Measurements from ENCODE around the gene IPPK. TPM values are rescaled to one million over a fixed set of nuclear protein-coding genes. Genes with fewer than 3 reads are reported as not detected.

Gene IPPK
- total RNA-seq, 4 donors from 2014 or later = 6.3 to 15.7 (median 10.1) TPM

- no peak overlapping the region for H3K27ac ChIP-seq
- DNase-seq = no peak
- H3K4me1 ChIP-seq = no peaks in the 10 kb centered on the region
- TF ChIP-seq POLR2A (IDR thresholded peaks at IDR 0.05) = no peak
- TF ChIP-seq CTCF (IDR thresholded peaks at IDR 0.05) = no peak
- H3K9me3 ChIP-seq = peaks cover 0 to 6% (median 0%) of the 10 kb centered on the region in 4 donors
- H3K36me3 ChIP-seq = no peaks in the 10 kb centered on the region
- no peak overlapping the region for H3K4me3 ChIP-seq
- no peaks in the 10 kb centered on the region for H3K27me3 ChIP-seq
Observed at GRCh38 chr9:92686954-92687353, 17.0 kb upstream of the IPPK start.

- no peaks in the 10 kb centered on the region for H3K36me3 ChIP-seq
- no peaks in the 10 kb centered on the region for H3K4me1 ChIP-seq
- TF ChIP-seq POLR2A (IDR thresholded peaks at IDR 0.05) (no peak), CTCF (IDR thresholded peaks at IDR 0.05) (no peak)
- no peaks in the 10 kb centered on the region for H3K27me3 ChIP-seq
- H3K27ac ChIP-seq = no peak overlapping the region
- no peak for DNase-seq
- H3K9me3 ChIP-seq = no peaks in the 10 kb centered on the region
- no peak overlapping the region for H3K4me3 ChIP-seq
Observed at GRCh38 chr9:92685022-92685421, 15.1 kb upstream of the IPPK start.

- H3K27ac ChIP-seq = no peak overlapping the region
- H3K4me3 ChIP-seq = no peak overlapping the region
- no peak for DNase-seq
- TF ChIP-seq CTCF (IDR thresholded peaks at IDR 0.05) = no peak
- no peak for TF ChIP-seq POLR2A (IDR thresholded peaks at IDR 0.05)
- no peaks in the 10 kb centered on the region for H3K27me3 ChIP-seq
- no peaks in the 10 kb centered on the region for H3K9me3 ChIP-seq
- no peaks in the 10 kb centered on the region for H3K36me3 ChIP-seq
- H3K4me1 ChIP-seq = no peaks in the 10 kb centered on the region
Observed at GRCh38 chr9:92682269-92682668, 12.3 kb upstream of the IPPK start.

- H3K4me3 ChIP-seq = no peak overlapping the region
- no peaks in the 10 kb centered on the region for H3K27me3 ChIP-seq
- DNase-seq = no peak
- H3K4me1 ChIP-seq = no peaks in the 10 kb centered on the region
- H3K36me3 ChIP-seq = no peaks in the 10 kb centered on the region
- H3K9me3 ChIP-seq = no peaks in the 10 kb centered on the region
- no peak overlapping the region for H3K27ac ChIP-seq
- TF ChIP-seq POLR2A (IDR thresholded peaks at IDR 0.05) (no peak), CTCF (IDR thresholded peaks at IDR 0.05) (no peak)
Observed at GRCh38 chr9:92680166-92681119, 10.5 kb upstream of the IPPK start.

- H3K4me1 ChIP-seq = no peaks in the 10 kb centered on the region
- no peak overlapping the region for H3K4me3 ChIP-seq
- H3K9me3 ChIP-seq = no peaks in the 10 kb centered on the region
- no peaks in the 10 kb centered on the region for H3K27me3 ChIP-seq
- no peaks in the 10 kb centered on the region for H3K36me3 ChIP-seq
- DNase-seq = no peak
- TF ChIP-seq POLR2A (IDR thresholded peaks at IDR 0.05) (no peak), CTCF (IDR thresholded peaks at IDR 0.05) (no peak)
- H3K27ac ChIP-seq = no peak overlapping the region
Observed at GRCh38 chr9:92679413-92680165, 9.7 kb upstream of the IPPK start.

Data from Peyer's patch (tissue), 4 donors.